GM19193 (cell line): ENCODE results near the gene KIAA0586.

Source experiments
- POLR2A ChIP-seq: IDR thresholded peaks from 4 replicates; pipeline ENCODE4 v1.6.1; 2011; ENCODE audit not compliant: insufficient read depth, insufficient read length; ENCODE audit errors: extremely low read depth

Gene KIAA0586

GRCh38 chr14:58598804-58599525 lies 171.4 kb downstream of the KIAA0586 start:
- TF ChIP-seq POLR2A = no peak

DNA sequence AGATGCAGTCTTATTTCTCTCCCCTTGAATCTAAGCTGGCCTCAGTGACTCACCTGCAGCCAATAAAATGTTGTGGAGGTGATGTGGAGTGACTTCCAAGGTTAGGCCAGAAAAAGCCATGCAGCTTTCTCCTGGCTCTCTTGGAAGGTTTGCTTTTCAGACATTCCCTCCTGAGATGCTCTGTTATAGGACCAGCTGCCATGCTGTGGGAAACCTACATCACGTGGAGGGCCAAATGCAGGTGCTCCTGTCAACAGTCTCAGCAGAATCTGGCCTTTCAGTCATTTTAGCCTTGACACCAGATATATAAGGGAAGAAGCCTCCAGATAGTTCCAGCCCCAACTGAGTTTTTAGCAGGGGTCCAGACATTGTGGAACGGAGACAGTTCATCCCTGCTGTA lies 172.2 kb downstream of the KIAA0586 start:
- no peak for TF ChIP-seq POLR2A
